HepG2 (cell line): ENCODE measurements around the gene TAF1B. TPM values are rescaled to one million over a fixed set of nuclear protein-coding genes. Genes with fewer than 3 reads are reported as not detected.

ENCODE experiments used
- ATAD3A ChIP-seq: sonication (generic); formaldehyde crosslinking; IDR thresholded peaks from 2 replicates; pipeline ENCODE4 v1.4.0; 2020; ENCODE audit warnings: missing genetic modification reagents
- HOXA9 ChIP-seq: sonication (generic); formaldehyde crosslinking; IDR thresholded peaks from 2 replicates; pipeline ENCODE4 v1.8.1; 2022; ENCODE audit warnings: missing genetic modification reagents, mild to moderate bottlenecking, moderate library complexity, borderline replicate concordance
- MAF1 ChIP-seq: sonication (generic); formaldehyde crosslinking; IDR thresholded peaks from 2 replicates; pipeline ENCODE4 v1.5.0; 2020; ENCODE audit warnings: missing genetic modification reagents, borderline replicate concordance
- MBD4 ChIP-seq: IDR thresholded peaks from 2 replicates; pipeline ENCODE4 v1.6.1; 2012; ENCODE audit warnings: low read length, inconsistent platforms, borderline replicate concordance
- MTF1 ChIP-seq: sonication (generic); formaldehyde crosslinking; IDR thresholded peaks from 2 replicates; pipeline ENCODE4 v1.5.0; 2020; ENCODE audit warnings: missing genetic modification reagents
- MXD4 ChIP-seq: IDR thresholded peaks from 2 replicates; pipeline ENCODE4 v1.6.1; 2016; ENCODE audit warnings: mild to moderate bottlenecking, missing biosample characterization, missing genetic modification reagents
- NR2F6 ChIP-seq, 2 experiments: IDR thresholded peaks; 2 replicates each; pipeline ENCODE4 v1.6.1; 2016; ENCODE audit warnings: antibody characterized with exemption in 1 of 2, mild to moderate bottlenecking in 1 of 2
- RAD21 ChIP-seq: fragments of 450-650 bp; formaldehyde crosslinking; IDR thresholded peaks from 2 replicates; pipeline ENCODE4 v1.5.0; 2020; ENCODE audit warnings: mild to moderate bottlenecking
- SRY ChIP-seq: sonication (generic); formaldehyde crosslinking; IDR thresholded peaks from 2 replicates; pipeline ENCODE4 v1.8.0; 2022; ENCODE audit warnings: mild to moderate bottlenecking, missing genetic modification reagents
- TBP ChIP-seq: sonication (generic); formaldehyde crosslinking; IDR thresholded peaks from 2 replicates; pipeline ENCODE4 v1.5.0; 2020; ENCODE audit warnings: missing genetic modification reagents
- ZNF207 ChIP-seq: fragments of 450-650 bp; IDR thresholded peaks from 2 replicates; pipeline ENCODE4 v1.6.1; 2016; ENCODE audit warnings: antibody characterized with exemption, borderline replicate concordance
- ZNF224 ChIP-seq: sonication (generic); formaldehyde crosslinking; IDR thresholded peaks from 2 replicates; pipeline ENCODE4 v1.5.0; 2020; ENCODE audit warnings: mild to moderate bottlenecking, missing genetic modification reagents
- ZNF468 ChIP-seq: sonication (generic); formaldehyde crosslinking; IDR thresholded peaks from 2 replicates; pipeline ENCODE4 v1.8.0; 2022; ENCODE audit warnings: mild to moderate bottlenecking, moderate library complexity, missing genetic modification reagents
- ZNF570 ChIP-seq: sonication (generic); formaldehyde crosslinking; IDR thresholded peaks from 2 replicates; pipeline ENCODE4 v1.4.0; 2020; ENCODE audit warnings: mild to moderate bottlenecking, missing genetic modification reagents, borderline replicate concordance
- ZNF639 ChIP-seq: conservative IDR thresholded peaks from 2 replicates; pipeline ENCODE4 v1.6.1; 2018; ENCODE audit warnings: missing genetic modification reagents
- ZNF674 ChIP-seq: sonication (generic); formaldehyde crosslinking; IDR thresholded peaks from 2 replicates; pipeline ENCODE4 v1.5.0; 2020; ENCODE audit warnings: low read depth, mild to moderate bottlenecking, missing genetic modification reagents
- ZNF777 ChIP-seq: sonication (generic); formaldehyde crosslinking; IDR thresholded peaks from 2 replicates; pipeline ENCODE4 v1.4.0; 2020; ENCODE audit warnings: missing genetic modification reagents
- polyA plus RNA-seq, 8 experiments: library from polyadenylated mRNA; depleted of rRNA in 3 of 8; stranded (reverse) in 7 of 8; unstranded in 1 of 8; fragments of >200 nt; fragmentation: Illumina TruSeq in 4 of 8; extraction: Trizol in 4 of 8; gene quantifications; 2 replicates each; pipeline versions ENCODE4 v1.2.1 to v1.2.3, GENCODE V29; 2011 to 2016; ENCODE audit warnings: low read depth in 4 of 8, missing spikeins in 1 of 8, mixed read lengths in 1 of 8; ENCODE audit not compliant: insufficient read depth in 1 of 8
- total RNA-seq, 5 experiments: library from RNA; depleted of rRNA; stranded (reverse); fragments of >200 nt; fragmentation: Illumina TruSeq; extraction: Trizol; gene quantifications; 2 replicates each; pipeline ENCODE4 v1.2.3, GENCODE V29; 2016; ENCODE audit warnings: low read depth in 1 of 5
- TF ChIP-seq, protein P1 (sequence below): sonication (generic); formaldehyde crosslinking; IDR thresholded peaks from 2 replicates; pipeline ENCODE4 v1.4.0; 2020; ENCODE audit warnings: missing genetic modification reagents, borderline replicate concordance
- TF ChIP-seq, protein P2 (sequence below): sonication (generic); formaldehyde crosslinking; conservative IDR thresholded peaks from 2 replicates; pipeline ENCODE4 v1.4.0; 2020; ENCODE audit warnings: missing genetic modification reagents
- TF ChIP-seq, protein P3 (sequence below): sonication (generic); formaldehyde crosslinking; IDR thresholded peaks from 2 replicates; pipeline ENCODE4 v1.5.1; 2020; ENCODE audit warnings: missing genetic modification reagents, mild to moderate bottlenecking, borderline replicate concordance

TAF1B gene
- total and polyA plus RNA-seq, 2 of the 13 experiments (the other 11 are each of a cell fraction or from before 2014, with no cell fraction given), result 13.3 to 27.7 TPM

GRCh38 chr2:9800975-9801726, 42.1 kb upstream of the TAF1B start (continued):
- TF ChIP-seq, protein P1, sequence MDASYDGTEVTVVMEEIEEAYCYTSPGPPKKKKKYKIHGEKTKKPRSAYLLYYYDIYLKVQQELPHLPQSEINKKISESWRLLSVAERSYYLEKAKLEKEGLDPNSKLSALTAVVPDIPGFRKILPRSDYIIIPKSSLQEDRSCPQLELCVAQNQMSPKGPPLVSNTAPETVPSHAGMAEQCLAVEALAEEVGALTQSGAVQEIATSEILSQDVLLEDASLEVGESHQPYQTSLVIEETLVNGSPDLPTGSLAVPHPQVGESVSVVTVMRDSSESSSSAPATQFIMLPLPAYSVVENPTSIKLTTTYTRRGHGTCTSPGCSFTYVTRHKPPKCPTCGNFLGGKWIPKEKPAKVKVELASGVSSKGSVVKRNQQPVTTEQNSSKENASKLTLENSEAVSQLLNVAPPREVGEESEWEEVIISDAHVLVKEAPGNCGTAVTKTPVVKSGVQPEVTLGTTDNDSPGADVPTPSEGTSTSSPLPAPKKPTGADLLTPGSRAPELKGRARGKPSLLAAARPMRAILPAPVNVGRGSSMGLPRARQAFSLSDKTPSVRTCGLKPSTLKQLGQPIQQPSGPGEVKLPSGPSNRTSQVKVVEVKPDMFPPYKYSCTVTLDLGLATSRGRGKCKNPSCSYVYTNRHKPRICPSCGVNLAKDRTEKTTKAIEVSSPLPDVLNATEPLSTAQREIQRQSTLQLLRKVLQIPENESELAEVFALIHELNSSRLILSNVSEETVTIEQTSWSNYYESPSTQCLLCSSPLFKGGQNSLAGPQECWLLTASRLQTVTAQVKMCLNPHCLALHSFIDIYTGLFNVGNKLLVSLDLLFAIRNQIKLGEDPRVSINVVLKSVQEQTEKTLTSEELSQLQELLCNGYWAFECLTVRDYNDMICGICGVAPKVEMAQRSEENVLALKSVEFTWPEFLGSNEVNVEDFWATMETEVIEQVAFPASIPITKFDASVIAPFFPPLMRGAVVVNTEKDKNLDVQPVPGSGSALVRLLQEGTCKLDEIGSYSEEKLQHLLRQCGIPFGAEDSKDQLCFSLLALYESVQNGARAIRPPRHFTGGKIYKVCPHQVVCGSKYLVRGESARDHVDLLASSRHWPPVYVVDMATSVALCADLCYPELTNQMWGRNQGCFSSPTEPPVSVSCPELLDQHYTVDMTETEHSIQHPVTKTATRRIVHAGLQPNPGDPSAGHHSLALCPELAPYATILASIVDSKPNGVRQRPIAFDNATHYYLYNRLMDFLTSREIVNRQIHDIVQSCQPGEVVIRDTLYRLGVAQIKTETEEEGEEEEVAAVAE (CRISPR knock-in tag), result no peak
- TF ChIP-seq ZNF207 (no peak), HOXA9 (no peak), ZNF674 (CRISPR knock-in tag) (no peak), SRY (peak; percentile 41; the same call in 1 of the 2 replicates), ZNF639 (CRISPR knock-in tag) (no peak), ZNF570 (CRISPR knock-in tag) (no peak), ZNF777 (no peak), ZNF224 (no peak), MBD4 (no peak), ZNF468 (no peak), NR2F6 (IDR thresholded peaks at IDR 0.05) (no peak), NR2F6 (CRISPR knock-in tag; IDR thresholded peaks at IDR 0.05) (0 out of 2 replicates have a peak, but pooled peaks have one; percentile 36), ATAD3A (CRISPR knock-in tag) (no peak), MTF1 (no peak), MXD4 (peak; percentile 63; the same call in 1 of the 2 replicates), TBP (CRISPR knock-in tag) (no peak), MAF1 (CRISPR knock-in tag) (no peak), RAD21 (no peak)
- TF ChIP-seq, protein P2, sequence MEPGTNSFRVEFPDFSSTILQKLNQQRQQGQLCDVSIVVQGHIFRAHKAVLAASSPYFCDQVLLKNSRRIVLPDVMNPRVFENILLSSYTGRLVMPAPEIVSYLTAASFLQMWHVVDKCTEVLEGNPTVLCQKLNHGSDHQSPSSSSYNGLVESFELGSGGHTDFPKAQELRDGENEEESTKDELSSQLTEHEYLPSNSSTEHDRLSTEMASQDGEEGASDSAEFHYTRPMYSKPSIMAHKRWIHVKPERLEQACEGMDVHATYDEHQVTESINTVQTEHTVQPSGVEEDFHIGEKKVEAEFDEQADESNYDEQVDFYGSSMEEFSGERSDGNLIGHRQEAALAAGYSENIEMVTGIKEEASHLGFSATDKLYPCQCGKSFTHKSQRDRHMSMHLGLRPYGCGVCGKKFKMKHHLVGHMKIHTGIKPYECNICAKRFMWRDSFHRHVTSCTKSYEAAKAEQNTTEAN, result no peak
- TF ChIP-seq, protein P3, sequence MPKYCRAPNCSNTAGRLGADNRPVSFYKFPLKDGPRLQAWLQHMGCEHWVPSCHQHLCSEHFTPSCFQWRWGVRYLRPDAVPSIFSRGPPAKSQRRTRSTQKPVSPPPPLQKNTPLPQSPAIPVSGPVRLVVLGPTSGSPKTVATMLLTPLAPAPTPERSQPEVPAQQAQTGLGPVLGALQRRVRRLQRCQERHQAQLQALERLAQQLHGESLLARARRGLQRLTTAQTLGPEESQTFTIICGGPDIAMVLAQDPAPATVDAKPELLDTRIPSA (CRISPR knock-in tag), result no peak
